Ramos (cell line): ENCODE results near the gene ABCA2.

Source experiments
- in situ Hi-C: fragments of 300-500 bp; cut with MboI; formaldehyde crosslinking; loops from one replicate; pipeline ENCODE4 v1.14.3; 2022; ENCODE audit warnings: low sequenced_read_pairs; ENCODE audit not compliant: unreplicated experiment

Gene ABCA2

DNA sequence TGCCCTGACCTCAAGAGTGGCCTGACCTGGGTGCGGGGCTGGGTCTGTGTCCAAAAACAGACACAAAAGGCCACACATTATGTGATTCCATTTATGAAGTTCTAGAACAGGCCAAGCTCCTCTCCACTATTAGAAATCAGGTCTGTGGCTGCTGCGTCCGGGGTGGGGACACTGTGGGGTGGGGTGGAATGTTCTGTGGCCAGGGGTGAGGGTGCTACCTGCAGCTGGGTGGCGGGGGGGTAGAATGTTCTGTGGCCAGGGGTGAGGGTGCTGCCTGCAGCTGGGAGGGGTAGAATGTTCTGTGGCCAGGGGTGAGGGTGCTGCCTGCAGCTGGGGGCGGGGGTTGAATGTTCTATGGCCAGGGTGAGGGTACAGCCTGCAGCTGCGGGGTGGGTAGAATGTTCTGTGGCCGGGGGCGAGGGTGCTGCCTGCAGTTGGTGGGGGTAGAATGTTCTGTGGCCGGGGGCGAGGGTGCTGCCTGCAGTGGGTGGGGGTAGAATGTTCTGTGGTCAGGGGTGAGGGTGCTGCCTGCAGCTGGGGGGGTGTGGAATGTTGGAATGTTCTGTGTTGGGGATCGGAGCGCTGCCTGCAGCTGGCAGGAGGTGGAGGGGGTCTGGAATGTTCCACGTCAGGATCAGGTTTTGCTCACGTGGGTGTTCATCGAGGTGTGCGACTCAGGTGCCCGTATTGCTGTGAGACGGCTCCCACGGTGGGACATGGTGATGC is 67.7 kb downstream of the ABCA2 start:
- in situ Hi-C loops: no loop called here

DNA sequence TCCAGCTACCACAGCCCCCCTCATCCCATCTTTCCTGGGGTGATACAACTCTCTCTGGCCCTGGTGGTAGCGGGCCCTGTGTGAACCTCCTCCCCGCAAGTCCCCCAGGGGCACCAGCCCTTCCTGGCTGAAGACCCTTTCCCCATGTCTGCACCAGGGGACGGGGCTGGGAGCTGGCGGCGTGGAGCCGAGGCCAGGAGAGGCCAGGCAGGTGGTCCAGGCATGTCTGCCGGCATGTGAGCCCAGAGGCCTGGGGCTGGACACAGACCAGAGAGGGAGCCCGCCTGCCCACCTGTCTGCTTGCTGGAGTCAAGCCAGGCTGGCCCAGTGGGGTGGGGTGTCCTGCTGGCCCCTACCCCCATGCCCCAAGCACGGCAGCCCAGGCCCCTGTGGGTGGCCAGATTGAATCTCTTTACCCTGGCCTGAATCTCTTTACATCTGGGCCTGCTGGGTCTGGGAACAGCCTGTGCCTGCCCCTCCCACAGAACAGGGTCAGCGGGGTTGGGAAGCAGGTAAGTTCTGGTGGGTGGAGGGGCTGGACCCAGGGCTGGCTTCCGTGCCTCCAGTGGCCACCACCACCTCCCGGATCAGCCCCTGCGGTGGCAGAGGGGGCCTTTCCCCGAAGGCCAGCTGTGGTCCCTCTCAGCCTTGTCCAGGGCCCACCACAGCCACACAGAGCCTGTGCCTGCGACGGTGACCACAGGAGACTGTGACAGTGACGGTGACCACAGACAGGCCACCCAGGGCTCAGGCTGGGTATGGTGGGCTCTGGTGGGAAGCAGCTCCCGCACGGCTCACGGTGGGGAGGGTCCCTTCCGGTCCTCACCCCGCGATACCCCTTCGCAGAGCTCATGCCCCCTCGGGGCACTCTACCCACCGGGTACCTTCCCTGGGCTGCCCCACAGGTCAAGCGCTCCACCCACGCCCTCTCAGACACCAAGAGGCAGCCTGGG is 68.9 kb downstream of the ABCA2 start:
- in situ Hi-C loops: no loop called here

DNA sequence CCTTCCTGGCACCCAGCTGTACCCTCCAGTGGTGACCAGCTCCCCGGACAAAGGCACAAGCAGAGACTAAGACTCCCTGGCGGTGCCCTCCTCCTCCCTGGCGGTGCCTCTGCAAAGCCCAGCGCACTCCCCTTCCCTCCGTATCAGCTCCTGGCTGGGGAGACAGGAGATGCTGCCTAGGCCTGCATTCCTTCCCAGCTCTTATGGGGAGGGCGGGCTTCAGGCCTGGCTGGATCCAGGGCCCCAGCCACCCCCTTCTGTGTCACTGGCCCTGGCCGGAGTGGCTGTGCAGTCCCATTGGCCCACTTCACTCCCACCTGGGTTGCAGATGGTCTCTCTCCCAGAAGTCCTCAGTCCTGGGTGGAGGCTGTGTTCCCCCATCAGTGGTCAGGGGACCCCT is 69.6 kb downstream of the ABCA2 start:
- in situ Hi-C loops: no loop called here

DNA sequence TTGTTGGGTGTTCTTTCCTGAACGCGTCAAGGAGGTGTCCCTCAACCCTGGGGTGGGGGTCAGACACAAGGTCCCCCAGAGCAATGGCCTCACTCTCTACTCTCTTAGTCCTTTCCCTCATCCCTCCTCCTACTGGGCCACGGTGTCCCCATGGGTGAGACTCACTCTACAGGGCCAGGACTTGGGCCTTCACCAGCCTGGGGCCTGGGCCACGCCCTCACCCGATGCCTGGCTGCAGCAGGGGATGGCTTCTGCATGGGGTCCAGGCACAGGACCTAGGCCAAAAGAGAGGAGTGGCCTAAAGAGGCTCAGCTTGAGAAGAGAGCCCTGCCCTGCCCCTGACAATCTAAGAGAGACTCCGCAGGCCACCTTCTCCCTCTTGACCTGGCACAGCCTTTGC is 70.1 kb downstream of the ABCA2 start:
- in situ Hi-C loops: no loop called here

DNA sequence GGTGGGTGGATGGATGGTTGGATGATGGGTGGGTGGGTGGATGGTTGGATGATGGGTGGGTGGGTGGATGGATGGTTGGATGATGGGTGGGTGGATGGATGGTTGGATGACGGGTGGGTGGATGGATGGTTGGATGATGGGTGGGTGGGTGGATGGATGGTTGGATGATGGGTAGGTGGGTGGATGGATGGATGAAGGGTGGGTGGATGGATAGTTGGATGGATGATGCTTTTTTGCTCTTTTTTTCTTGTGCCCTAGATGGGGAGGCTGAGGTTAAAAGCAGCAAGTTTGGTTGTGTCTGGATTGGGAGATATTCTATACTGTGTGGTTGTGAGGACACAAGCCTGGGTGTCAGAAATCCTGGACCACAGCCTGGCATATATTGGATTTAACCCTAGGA is 70.6 kb downstream of the ABCA2 start:
- in situ Hi-C loops: no loop called here
